Panc1 (cell line): ENCODE data around the gene PRL. TPM values are rescaled to one million over a fixed set of nuclear protein-coding genes. Genes with fewer than 3 reads are reported as not detected.

Experiments used
- ATAC-seq: fragments of 200-7000 bp; cut with Tn5 transposase; 2 replicates; pipeline ENCODE4 v1.9.1; 2020; ENCODE audit warnings: mild to moderate bottlenecking, moderate library complexity
- BruUV-seq: library from RNA; stranded (reverse); fragments of 400-500 nt; replicated peaks from 2 replicates; lab custom pipeline; 2021; lab: Mats Ljungman, UMichigan
- CTCF ChIA-PET: fragments of 300-600 bp; sonication (Branson Sonifier 250); formaldehyde crosslinking; loops from one replicate; lab custom pipeline; 2022; ENCODE audit warnings: antibody characterized with exemption; lab: Charles Lee
- POLR2A ChIA-PET: fragments of 300-600 bp; sonication (Branson Sonifier 250); formaldehyde crosslinking; loops from one replicate; lab custom pipeline; 2022; ENCODE audit warnings: antibody characterized with exemption; lab: Charles Lee
- DNase-seq: peaks from one replicate; pipeline ENCODE4 v3.0.0-alpha.2; 2010; ENCODE audit warnings: low read depth, low spot score
- H3K27ac ChIP-seq: 2 replicates; pipeline ENCODE4 v1.5.1; 2011; ENCODE audit warnings: mild to moderate bottlenecking, low read length, inconsistent platforms
- H3K27me3 ChIP-seq: fragments of 200-500 bp; sonication (Bioruptor generic); 2 replicates; pipeline ENCODE4 v1.6.0; 2014; ENCODE audit warnings: low read length, inconsistent platforms; ENCODE audit not compliant: control insufficient read depth, insufficient read depth
- H3K36me3 ChIP-seq: fragments of 200-500 bp; sonication (Bioruptor generic); 2 replicates; pipeline ENCODE4 v1.5.1; 2014; ENCODE audit warnings: inconsistent platforms, mild to moderate bottlenecking, low read length, moderate library complexity; ENCODE audit not compliant: control insufficient read depth, insufficient read depth
- H3K4me1 ChIP-seq: 2 replicates; pipeline ENCODE4 v1.5.1; 2011; ENCODE audit warnings: inconsistent platforms, mild to moderate bottlenecking, low read length, moderate library complexity; ENCODE audit not compliant: control insufficient read depth, insufficient read depth
- H3K4me3 ChIP-seq, 2 experiments: 2 replicates each; pipeline ENCODE4 v1.5.1; 2011 to 2012; ENCODE audit warnings: low read depth in 2 of 2, low read length in 2 of 2, mild to moderate bottlenecking in 2 of 2, inconsistent platforms in 1 of 2, moderate library complexity in 1 of 2
- H3K9me3 ChIP-seq: fragments of 200-500 bp; sonication (Bioruptor generic); 2 replicates; pipeline ENCODE4 v1.5.1; 2014; ENCODE audit warnings: low read depth, mild to moderate bottlenecking, inconsistent platforms, low read length, moderate library complexity; ENCODE audit not compliant: control insufficient read depth, insufficient read depth
- POLR2AphosphoS5 ChIP-seq: IDR thresholded peaks from 2 replicates; pipeline ENCODE4 v1.6.1; 2012; ENCODE audit warnings: mild to moderate bottlenecking, low read depth, low read length, moderate library complexity
- SIN3A ChIP-seq: IDR thresholded peaks from 2 replicates; pipeline ENCODE4 v1.6.1; 2012; ENCODE audit warnings: low read depth, mild to moderate bottlenecking, low read length, moderate library complexity, borderline replicate concordance; ENCODE audit not compliant: insufficient read depth
- TCF7L2 ChIP-seq: IDR thresholded peaks from 2 replicates; pipeline ENCODE4 v1.6.1; 2011; ENCODE audit warnings: mild to moderate bottlenecking, low read depth, low read length, inconsistent platforms
- in situ Hi-C: cut with HindIII; loops from 2 replicates; pipeline ENCODE4 v1.10.0; 2016; ENCODE audit warnings: low sequenced_read_pairs, low pct_unique_long_range_greater_than_20kb
- intact Hi-C: fragments of 100-400 bp; cut with micrococcal nuclease; formaldehyde crosslinking; loops from one replicate; pipeline ENCODE4 v1.10.0; 2022; ENCODE audit not compliant: unreplicated experiment
- total RNA-seq: library from RNA; stranded (reverse); gene quantifications from one replicate; pipeline ENCODE4 v1.2.1, GENCODE V29; 2021; ENCODE audit not compliant: unreplicated experiment
- TF ChIP-seq, protein P1 (sequence below), 2 experiments: IDR thresholded peaks; 2 replicates each; pipeline ENCODE4 v1.6.1; 2011 to 2012; ENCODE audit warnings: low read depth in 2 of 2, control low read depth in 1 of 2, low read length in 1 of 2, mild to moderate bottlenecking in 1 of 2, moderate library complexity in 1 of 2; ENCODE audit not compliant: insufficient read depth in 1 of 2
- TF ChIP-seq, protein P2 (sequence below): fragments of 450-650 bp; IDR thresholded peaks from 2 replicates; pipeline ENCODE4 v1.5.1; 2017; ENCODE audit warnings: mild to moderate bottlenecking

The PRL gene
- total RNA-seq, 1 experiment from 2014 or later, result not detected

GRCh38 chr6:22334778-22335177 lies 37.9 kb upstream of the PRL start:
- BruUV-seq, result no TSS peak
- DNase-seq (no peak), ATAC-seq (no peak)
- Histone ChIP-seq H3K4me3 (no peak overlapping the region), H3K27ac (no peak overlapping the region), H3K36me3 (no peaks in the 10 kb centered on the region), H3K9me3 (no peaks in the 10 kb centered on the region), H3K4me1 (no peaks in the 10 kb centered on the region), H3K27me3 (no peaks in the 10 kb centered on the region)
- in situ Hi-C loops (no loop called here), intact Hi-C loops (no loop called here)
- TF ChIP-seq SIN3A, result no peak
- no peak for TF ChIP-seq POLR2AphosphoS5
- TF ChIP-seq, protein P1, sequence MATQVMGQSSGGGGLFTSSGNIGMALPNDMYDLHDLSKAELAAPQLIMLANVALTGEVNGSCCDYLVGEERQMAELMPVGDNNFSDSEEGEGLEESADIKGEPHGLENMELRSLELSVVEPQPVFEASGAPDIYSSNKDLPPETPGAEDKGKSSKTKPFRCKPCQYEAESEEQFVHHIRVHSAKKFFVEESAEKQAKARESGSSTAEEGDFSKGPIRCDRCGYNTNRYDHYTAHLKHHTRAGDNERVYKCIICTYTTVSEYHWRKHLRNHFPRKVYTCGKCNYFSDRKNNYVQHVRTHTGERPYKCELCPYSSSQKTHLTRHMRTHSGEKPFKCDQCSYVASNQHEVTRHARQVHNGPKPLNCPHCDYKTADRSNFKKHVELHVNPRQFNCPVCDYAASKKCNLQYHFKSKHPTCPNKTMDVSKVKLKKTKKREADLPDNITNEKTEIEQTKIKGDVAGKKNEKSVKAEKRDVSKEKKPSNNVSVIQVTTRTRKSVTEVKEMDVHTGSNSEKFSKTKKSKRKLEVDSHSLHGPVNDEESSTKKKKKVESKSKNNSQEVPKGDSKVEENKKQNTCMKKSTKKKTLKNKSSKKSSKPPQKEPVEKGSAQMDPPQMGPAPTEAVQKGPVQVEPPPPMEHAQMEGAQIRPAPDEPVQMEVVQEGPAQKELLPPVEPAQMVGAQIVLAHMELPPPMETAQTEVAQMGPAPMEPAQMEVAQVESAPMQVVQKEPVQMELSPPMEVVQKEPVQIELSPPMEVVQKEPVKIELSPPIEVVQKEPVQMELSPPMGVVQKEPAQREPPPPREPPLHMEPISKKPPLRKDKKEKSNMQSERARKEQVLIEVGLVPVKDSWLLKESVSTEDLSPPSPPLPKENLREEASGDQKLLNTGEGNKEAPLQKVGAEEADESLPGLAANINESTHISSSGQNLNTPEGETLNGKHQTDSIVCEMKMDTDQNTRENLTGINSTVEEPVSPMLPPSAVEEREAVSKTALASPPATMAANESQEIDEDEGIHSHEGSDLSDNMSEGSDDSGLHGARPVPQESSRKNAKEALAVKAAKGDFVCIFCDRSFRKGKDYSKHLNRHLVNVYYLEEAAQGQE (IDR thresholded peaks at IDR 0.05; ENCODE audit: insufficient read depth in 1 of 2, low read depth in 2 of 2, low read length in 1 of 2), result no peak
- TF ChIP-seq TCF7L2, result no peak
- TF ChIP-seq, protein P2, sequence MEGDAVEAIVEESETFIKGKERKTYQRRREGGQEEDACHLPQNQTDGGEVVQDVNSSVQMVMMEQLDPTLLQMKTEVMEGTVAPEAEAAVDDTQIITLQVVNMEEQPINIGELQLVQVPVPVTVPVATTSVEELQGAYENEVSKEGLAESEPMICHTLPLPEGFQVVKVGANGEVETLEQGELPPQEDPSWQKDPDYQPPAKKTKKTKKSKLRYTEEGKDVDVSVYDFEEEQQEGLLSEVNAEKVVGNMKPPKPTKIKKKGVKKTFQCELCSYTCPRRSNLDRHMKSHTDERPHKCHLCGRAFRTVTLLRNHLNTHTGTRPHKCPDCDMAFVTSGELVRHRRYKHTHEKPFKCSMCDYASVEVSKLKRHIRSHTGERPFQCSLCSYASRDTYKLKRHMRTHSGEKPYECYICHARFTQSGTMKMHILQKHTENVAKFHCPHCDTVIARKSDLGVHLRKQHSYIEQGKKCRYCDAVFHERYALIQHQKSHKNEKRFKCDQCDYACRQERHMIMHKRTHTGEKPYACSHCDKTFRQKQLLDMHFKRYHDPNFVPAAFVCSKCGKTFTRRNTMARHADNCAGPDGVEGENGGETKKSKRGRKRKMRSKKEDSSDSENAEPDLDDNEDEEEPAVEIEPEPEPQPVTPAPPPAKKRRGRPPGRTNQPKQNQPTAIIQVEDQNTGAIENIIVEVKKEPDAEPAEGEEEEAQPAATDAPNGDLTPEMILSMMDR, result no peak
- ChIA-PET CTCF (no interaction called here), POLR2A (no interaction called here)

DNA sequence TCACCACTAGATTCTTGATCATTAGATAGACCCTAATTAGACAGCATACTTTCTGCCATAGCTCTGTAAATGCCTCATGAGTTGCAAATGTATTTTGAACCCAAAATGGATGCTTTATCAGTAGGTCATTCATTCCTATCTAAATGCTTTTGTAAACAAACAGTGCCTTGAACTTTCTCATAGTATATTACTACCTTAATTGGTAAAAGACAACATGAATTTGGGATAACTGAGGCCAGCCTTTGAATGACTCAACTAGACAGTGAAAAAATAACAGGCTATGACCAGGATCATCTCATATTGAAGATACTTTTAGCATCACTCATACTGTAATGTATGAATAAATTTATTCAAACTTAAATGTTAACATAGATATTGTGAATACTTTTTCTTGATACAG lies 37.0 kb upstream of the PRL start:
- CTCF ChIA-PET, result no interaction called here

More for the DNA sequence above, 37.0 kb upstream of the PRL start:
- Histone ChIP-seq H3K27me3 (no peaks in the 10 kb centered on the region), H3K4me3 (no peak overlapping the region), H3K9me3 (no peaks in the 10 kb centered on the region), H3K27ac (no peak overlapping the region), H3K36me3 (no peaks in the 10 kb centered on the region), H3K4me1 (no peaks in the 10 kb centered on the region)
- intact Hi-C loops, result no loop called here
- TF ChIP-seq, protein P2, result no peak
- TF ChIP-seq, protein P1 (IDR thresholded peaks at IDR 0.05; ENCODE audit: insufficient read depth in 1 of 2, low read depth in 2 of 2, low read length in 1 of 2), result no peak
- TF ChIP-seq POLR2AphosphoS5, result no peak
- no peak for TF ChIP-seq TCF7L2
- TF ChIP-seq SIN3A, result no peak
- BruUV-seq, result no TSS peak
- POLR2A ChIA-PET, result no interaction called here
- in situ Hi-C loops, result no loop called here
- DNase-seq (no peak), ATAC-seq (no peak)
